D341Med (cell line): Measurements from ENCODE around the gene RNF8.

Experiments used
- DNase-seq: peaks from one replicate; pipeline ENCODE4 v3.0.0; 2012; ENCODE audit warnings: low spot score

The RNF8 gene

DNA sequence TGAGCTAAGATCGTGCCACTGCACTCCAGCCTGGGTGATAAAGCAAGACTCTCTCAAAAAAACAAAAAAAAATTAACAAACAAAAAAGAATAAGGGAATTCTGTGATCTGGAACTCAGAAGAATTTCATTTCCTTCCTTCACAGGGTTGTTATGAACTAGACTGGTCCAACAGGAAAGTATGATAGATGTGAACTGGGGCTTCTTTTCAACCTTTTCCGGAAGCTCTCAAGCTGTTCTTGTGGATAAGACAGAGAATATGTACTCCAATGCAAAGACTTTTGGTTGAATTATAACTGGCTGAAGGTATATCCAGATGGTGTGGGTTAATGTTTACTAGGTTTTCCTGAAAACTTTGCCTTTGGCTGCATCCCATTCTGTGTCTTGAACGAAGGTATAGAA is 5.3 kb downstream of the RNF8 start:
- no peak for DNase-seq

DNA sequence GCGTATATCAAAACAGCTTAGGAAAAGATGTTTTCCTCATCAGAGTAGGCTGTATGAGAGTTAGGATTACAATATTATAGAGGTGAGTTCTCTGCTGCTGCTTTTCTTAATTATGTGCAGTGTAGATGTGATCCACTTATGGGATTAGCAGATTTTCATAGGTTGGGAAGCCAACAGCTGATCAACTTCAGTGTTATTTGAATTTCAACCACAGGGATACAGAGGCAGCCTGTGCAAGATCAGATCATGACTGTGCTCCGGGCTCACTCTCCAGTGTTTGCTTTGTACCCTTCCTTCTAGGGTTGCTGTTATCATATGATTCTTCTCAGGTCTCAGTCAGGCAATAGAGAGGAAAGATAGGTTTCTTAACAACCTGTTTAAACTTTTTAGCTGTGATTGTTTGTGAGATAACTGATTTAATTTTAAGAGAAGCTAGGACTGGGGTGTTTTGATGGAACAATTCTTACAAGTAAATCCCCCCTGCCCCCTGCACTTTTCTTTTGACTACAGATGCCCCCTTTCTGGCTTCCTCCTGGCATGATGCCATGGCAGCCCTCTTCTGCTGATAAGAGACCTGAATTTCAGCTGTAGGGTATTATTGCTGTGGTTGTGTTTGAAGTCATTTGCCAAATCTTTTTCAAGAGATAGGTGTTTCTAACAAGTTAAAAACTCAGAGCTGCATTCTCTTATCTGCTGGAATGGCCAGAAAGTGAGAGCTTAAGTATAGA is 8.5 kb downstream of the RNF8 start:
- peak; percentile 63 for DNase-seq

DNA sequence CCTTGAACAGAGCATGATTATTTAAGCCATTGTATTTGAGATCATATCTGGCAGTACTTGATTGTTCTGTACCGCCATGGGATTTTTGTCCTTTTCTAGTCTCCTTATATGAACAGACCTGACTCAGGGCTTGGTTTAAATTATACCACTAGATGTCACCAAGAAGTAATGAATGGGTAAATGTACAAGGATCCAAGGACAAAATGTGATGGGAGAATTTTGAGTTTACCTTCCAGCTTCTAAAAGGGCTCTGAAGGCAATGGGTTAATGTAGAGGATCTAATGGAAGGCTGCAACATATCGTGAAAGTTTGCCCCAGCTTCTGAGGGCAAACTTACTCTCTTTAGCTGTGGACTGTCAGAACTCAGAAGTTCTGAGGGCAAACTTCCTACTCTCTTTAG is 12.0 kb downstream of the RNF8 start:
- no peak for DNase-seq

- no peak for DNase-seq
These were observed 13.1 kb downstream of the RNF8 start for GRCh38 chr6:37366910-37367309.

DNA sequence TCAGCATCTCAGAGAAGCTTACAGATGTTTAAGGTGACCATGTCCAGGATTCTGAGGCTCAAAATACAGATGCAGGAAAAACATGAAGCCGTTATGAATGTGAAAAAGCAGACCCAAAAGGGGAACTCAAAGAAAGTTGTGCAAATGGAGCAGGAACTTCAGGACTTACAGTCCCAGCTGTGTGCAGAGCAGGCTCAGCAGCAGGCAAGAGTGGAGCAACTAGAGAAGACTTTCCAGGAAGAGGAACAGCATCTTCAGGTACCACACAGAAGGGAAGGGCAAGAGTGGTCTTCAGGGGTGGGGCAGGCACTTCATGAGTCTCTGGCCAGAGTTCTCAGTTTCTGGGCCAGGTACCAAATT is 15.2 kb downstream of the RNF8 start:
- no peak for DNase-seq

- DNase-seq = no peak
These were observed 15.8 kb downstream of the RNF8 start for GRCh38 chr6:37369321-37370201.

- DNase-seq = no peak
These were observed 17.6 kb downstream of the RNF8 start for GRCh38 chr6:37371154-37372083.

GRCh38 chr6:37372116-37372515 is 18.3 kb downstream of the RNF8 start:
- no peak for DNase-seq

DNA sequence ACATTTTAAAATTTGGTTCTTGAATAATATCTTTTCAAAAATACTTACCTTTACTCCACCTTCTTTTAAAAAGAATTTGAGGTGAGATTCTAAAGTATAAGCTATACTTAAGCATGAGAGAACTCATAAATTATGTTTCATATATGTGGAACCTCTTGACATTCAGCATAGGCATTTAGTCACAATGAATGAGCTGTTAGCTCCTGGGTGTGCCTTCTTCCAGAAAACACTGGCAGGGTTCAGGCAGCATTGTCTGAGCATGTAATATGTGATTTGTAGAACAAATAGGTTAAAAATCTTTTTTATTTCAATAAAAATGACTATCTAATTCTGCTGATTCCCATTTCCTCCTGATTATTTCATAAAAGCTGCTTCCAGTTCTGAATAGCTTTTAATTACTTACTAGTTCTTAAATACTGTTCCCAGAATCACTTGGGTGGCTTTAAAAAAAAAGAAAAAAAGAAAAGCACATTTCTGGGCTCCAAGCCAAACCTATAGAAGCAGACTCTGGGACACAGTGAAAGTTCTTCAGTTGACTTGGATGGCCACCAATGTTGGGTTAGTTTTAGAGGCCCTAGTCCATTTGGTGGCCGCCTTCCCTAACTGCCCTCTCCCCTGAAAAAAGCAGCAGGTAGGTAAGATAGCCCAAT is 20.2 kb downstream of the RNF8 start:
- DNase-seq = no peak

GRCh38 chr6:37375376-37375775 is 21.6 kb downstream of the RNF8 start:
- no peak for DNase-seq

GRCh38 chr6:37376078-37376743 is 22.4 kb downstream of the RNF8 start:
- no peak for DNase-seq

GRCh38 chr6:37381579-37381978 is 27.8 kb downstream of the RNF8 start:
- DNase-seq = peak; percentile 51

DNA sequence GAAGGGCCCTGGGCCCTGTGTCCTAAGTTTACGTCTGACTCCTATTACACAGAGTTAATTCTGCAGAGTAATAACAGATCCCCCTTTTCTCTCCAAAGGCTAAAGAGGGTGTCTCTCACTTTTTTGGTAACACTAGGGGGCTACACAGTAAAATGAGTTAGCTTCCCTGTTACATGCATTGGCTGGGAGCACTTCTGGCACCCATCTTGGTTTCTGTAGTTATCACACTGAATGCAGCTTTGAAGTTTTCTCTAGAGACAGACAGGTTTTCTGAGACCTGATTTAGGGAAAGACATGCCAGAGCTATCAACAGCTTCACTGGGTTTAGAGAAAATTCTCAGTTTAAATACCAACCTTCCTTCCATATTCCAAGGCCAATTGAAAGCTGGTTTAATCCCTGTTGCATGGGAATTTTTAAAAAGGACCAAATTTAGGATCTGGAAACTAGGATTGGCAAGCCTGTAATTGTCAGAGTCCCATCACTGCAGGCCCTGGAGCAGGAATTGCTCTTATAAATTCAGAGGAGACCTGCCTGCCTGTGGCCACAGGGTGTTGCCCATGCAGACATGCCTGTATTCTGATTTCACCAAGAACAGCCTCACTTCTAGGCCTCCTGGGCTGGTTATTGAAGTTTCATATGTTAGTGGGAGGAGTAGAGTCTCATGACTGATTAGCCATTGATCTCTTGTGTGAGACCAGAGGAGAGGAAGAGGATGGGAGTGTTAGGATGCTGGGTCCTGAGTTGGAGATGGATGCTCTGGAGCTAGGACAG is 29.4 kb downstream of the RNF8 start:
- no peak for DNase-seq

DNA sequence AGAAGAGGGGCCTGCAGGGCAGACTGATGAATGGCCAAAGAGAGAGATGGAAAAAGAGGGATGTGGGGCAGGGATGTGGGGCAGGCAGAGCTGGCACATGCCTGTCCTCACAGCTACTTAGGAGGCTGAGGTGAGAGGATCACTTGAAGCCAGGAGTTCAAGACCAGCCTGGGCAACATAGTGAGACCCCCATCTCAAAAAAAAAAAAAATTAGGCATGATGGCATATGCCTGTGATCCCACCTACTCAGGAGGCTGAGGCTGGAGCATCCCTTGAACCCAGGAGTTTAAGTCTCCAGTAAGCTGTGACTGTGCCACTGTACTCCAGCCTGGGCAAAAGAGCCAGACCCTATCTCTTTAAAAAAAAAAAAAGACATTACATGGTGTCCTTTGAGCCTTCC is 34.8 kb downstream of the RNF8 start:
- no peak for DNase-seq

- DNase-seq = no peak
These were observed 36.1 kb downstream of the RNF8 start for GRCh38 chr6:37389857-37390256.

GRCh38 chr6:37391120-37391519 is 37.3 kb downstream of the RNF8 start:
- DNase-seq = no peak

DNA sequence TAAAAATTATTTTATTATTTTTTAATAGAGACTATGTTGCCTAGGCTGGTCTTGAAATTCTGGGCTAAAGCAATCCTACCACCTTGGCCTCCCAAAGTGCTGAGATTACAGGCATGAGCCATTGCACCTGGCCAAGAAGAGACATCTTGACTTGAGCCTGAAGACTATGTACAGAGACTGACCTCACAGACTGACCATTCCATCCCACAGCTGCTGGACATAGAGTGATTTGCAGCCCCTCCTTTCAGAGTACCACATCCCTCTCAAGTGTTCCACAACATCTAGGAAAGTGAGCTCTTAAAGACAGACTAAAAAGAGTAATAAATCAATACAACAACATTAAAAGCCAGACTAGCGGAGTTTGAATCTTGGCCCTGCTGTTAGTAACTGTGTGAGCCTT is 39.0 kb downstream of the RNF8 start:
- no peak for DNase-seq

DNA sequence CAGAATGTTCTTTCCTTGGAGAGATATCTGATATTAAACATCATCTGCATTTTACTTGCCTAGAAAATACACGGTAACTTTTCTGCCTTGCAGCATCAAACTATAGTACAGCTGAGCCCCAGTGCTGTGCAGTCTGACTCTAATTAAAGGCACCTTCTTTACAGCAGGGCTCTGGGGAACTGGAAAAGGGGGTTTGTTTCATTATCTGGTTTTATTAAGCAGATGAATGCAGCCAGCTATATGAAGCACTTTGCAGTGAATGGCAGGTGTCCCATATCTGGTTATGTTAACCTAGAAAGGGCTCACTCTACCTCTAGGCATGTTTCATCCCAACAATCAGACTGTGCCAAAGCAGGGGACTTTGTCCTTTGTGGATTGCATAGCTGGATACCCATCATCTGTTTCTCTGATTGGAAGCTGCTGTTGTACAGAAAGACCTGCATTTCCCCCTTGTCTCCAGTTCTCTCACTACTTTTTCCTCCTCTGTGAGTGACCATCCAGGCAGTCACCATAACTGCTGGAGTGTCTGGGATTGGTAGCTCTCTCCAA is 39.7 kb downstream of the RNF8 start:
- no peak for DNase-seq

DNA sequence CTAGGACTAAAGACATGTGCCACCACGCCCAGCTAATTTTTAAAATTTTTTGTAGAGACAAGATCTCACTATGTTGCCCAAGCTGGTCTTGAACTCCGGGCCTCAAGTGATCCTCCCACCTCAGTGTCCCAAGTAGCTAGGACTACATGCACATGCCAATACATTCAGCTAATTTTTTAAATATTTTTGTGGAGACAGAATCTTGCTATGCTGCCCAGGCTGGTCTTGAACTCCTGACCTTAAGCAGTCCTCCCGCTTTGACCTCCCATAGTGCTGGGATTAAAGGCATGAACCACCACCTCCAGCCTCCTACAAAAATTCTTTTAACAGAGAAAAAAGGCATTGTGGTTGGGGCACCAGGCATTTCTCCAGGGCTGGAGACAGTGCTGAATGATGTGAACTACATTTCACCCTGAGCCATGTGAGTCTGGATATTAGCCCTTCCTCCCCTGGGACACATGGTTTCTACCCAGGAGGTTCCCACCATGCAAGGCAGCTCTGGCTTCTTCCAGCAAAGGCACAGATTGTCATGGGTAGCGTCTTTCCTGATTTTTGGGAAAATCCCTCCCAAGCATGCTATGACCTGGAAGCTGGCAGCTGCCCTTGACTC is 42.9 kb downstream of the RNF8 start:
- DNase-seq = no peak

- DNase-seq = no peak
These were observed 45.3 kb downstream of the RNF8 start for GRCh38 chr6:37399131-37399530.
